H9 (cell line): ENCODE data around the gene ITPR2. TPM values are rescaled to one million over a fixed set of nuclear protein-coding genes. Genes with fewer than 3 reads are reported as not detected.

Experiments
- DNase-seq: peaks from one replicate; pipeline ENCODE4 v3.0.0-alpha.2; 2017
- H2AFZ ChIP-seq: one replicate; pipeline ENCODE4 v1.6.1; 2013; ENCODE audit warnings: mild to moderate bottlenecking, low read length, control low read depth, moderate library complexity
- H2AK5ac ChIP-seq: 2 replicates; pipeline ENCODE4 v1.6.1; 2013; ENCODE audit warnings: low read length, control low read depth, mixed read lengths; ENCODE audit not compliant: insufficient read length
- H2BK120ac ChIP-seq: one replicate; pipeline ENCODE4 v1.6.1; 2013; ENCODE audit warnings: low read depth, mild to moderate bottlenecking, low read length, control low read depth, inconsistent platforms; ENCODE audit not compliant: poor library complexity, severe bottlenecking
- H2BK12ac ChIP-seq: 2 replicates; pipeline ENCODE4 v1.6.1; 2013; ENCODE audit warnings: low read length, control low read depth, mixed read lengths, low read depth; ENCODE audit not compliant: insufficient read length
- H2BK15ac ChIP-seq: 2 replicates; pipeline ENCODE4 v1.6.1; 2013; ENCODE audit warnings: low read depth, low read length, control low read depth
- H2BK20ac ChIP-seq: one replicate; pipeline ENCODE4 v1.6.1; 2013; ENCODE audit warnings: low read depth, mild to moderate bottlenecking, low read length, control low read depth, inconsistent platforms; ENCODE audit not compliant: poor library complexity, severe bottlenecking
- H2BK5ac ChIP-seq: 2 replicates; pipeline ENCODE4 v1.6.1; 2013; ENCODE audit warnings: low read length, control low read depth, mixed read lengths; ENCODE audit not compliant: insufficient read length
- H3K14ac ChIP-seq: 2 replicates; pipeline ENCODE4 v1.6.1; 2013; ENCODE audit warnings: low read length, control low read depth; ENCODE audit not compliant: insufficient read depth
- H3K18ac ChIP-seq: 2 replicates; pipeline ENCODE4 v1.6.1; 2013; ENCODE audit warnings: low read depth, mild to moderate bottlenecking, mixed read lengths, low read length, control low read depth; ENCODE audit not compliant: insufficient read length
- H3K23ac ChIP-seq: 2 replicates; pipeline ENCODE4 v1.6.1; 2013; ENCODE audit warnings: low read length, control low read depth, mixed read lengths, low read depth; ENCODE audit not compliant: insufficient read length
- H3K23me2 ChIP-seq: 2 replicates; pipeline ENCODE4 v1.6.1; 2013; ENCODE audit warnings: low read depth, mild to moderate bottlenecking, mixed read lengths, low read length, control low read depth; ENCODE audit not compliant: insufficient read length, poor library complexity, severe bottlenecking
- H3K27ac ChIP-seq: 2 replicates; pipeline ENCODE4 v1.5.1; 2013; ENCODE audit warnings: low read length, control low read depth, mixed read lengths, low read depth; ENCODE audit not compliant: insufficient read length
- H3K27me3 ChIP-seq: 2 replicates; pipeline ENCODE4 v1.6.1; 2013; ENCODE audit warnings: low read length, control low read depth, inconsistent platforms; ENCODE audit not compliant: insufficient read depth
- H3K4ac ChIP-seq: 2 replicates; pipeline ENCODE4 v1.6.1; 2013; ENCODE audit warnings: low read depth, mild to moderate bottlenecking, control low read depth, inconsistent platforms, low read length, moderate library complexity
- H3K4me1 ChIP-seq: 2 replicates; pipeline ENCODE4 v1.6.1; 2013; ENCODE audit warnings: low read length, control low read depth, inconsistent platforms; ENCODE audit not compliant: insufficient read depth
- H3K4me2 ChIP-seq: 2 replicates; pipeline ENCODE4 v1.6.1; 2013; ENCODE audit warnings: low read length, control low read depth, mixed read lengths; ENCODE audit not compliant: insufficient read length, insufficient read depth
- H3K56ac ChIP-seq: 2 replicates; pipeline ENCODE4 v1.6.1; 2013; ENCODE audit warnings: low read depth, mild to moderate bottlenecking, mixed read lengths, low read length, control low read depth; ENCODE audit not compliant: insufficient read length
- H3K79me1 ChIP-seq: 2 replicates; pipeline ENCODE4 v1.6.1; 2013; ENCODE audit warnings: low read depth, mild to moderate bottlenecking, moderate library complexity, low read length, control low read depth, inconsistent platforms; ENCODE audit not compliant: insufficient read depth, poor library complexity, severe bottlenecking
- H3K79me2 ChIP-seq: 2 replicates; pipeline ENCODE4 v1.6.1; 2013; ENCODE audit warnings: low read length, control low read depth, inconsistent platforms; ENCODE audit not compliant: insufficient read depth
- H3K9ac ChIP-seq: 2 replicates; pipeline ENCODE4 v1.6.1; 2013; ENCODE audit warnings: low read length, control low read depth, mixed read lengths; ENCODE audit not compliant: insufficient read length; ENCODE audit errors: extremely low read depth
- H3K9me3 ChIP-seq: one replicate; pipeline ENCODE4 v1.6.1; 2013; ENCODE audit warnings: low read depth, low read length, inconsistent platforms; ENCODE audit not compliant: control insufficient read depth
- H3T11ph ChIP-seq: one replicate; pipeline ENCODE4 v1.6.1; 2013; ENCODE audit warnings: mild to moderate bottlenecking, low read length, control low read depth, inconsistent platforms
- H4K20me1 ChIP-seq: one replicate; pipeline ENCODE4 v1.6.1; 2013; ENCODE audit not compliant: control insufficient read depth, insufficient read length, insufficient read depth
- H4K5ac ChIP-seq: 2 replicates; pipeline ENCODE4 v1.6.1; 2013; ENCODE audit warnings: low read depth, mild to moderate bottlenecking, mixed read lengths, low read length, control low read depth; ENCODE audit not compliant: insufficient read length
- H4K8ac ChIP-seq: replicated peaks from 2 replicates; pipeline ENCODE4 v1.6.1; 2013; ENCODE audit warnings: low read length, control low read depth, mixed read lengths, low read depth; ENCODE audit not compliant: insufficient read length
- H4K91ac ChIP-seq: 2 replicates; pipeline ENCODE4 v1.6.1; 2013; ENCODE audit warnings: low read depth, mild to moderate bottlenecking, moderate library complexity, mixed read lengths, low read length, control low read depth; ENCODE audit not compliant: insufficient read length
- H3K27ac Mint-ChIP-seq, 3 experiments: 2 replicates in 2 of 3; 3 replicates in 1 of 3; pipeline ENCODE4 v1.8.0; 2020 to 2021; ENCODE audit warnings: mixed read lengths in 3 of 3, mild to moderate bottlenecking in 1 of 3, moderate library complexity in 1 of 3
- H3K27me3 Mint-ChIP-seq: 2 replicates; pipeline ENCODE4 v1.8.0; 2021; ENCODE audit warnings: low read depth, mild to moderate bottlenecking, moderate library complexity, mixed read lengths
- H3K36me3 Mint-ChIP-seq, 3 experiments: 2 replicates in 2 of 3; 3 replicates in 1 of 3; pipeline ENCODE4 v1.8.0; 2020 to 2021; ENCODE audit warnings: low read depth in 3 of 3, mixed read lengths in 3 of 3; ENCODE audit not compliant: insufficient read depth in 1 of 3
- H3K4me1 Mint-ChIP-seq, 2 experiments: 2 replicates each; pipeline ENCODE4 v1.8.0; 2020; ENCODE audit warnings: mixed read lengths in 2 of 2
- H3K4me3 Mint-ChIP-seq, 2 experiments: 2 replicates in 1 of 2; 3 replicates in 1 of 2; pipeline ENCODE4 v1.8.0; 2020 to 2021; ENCODE audit warnings: mild to moderate bottlenecking in 2 of 2, mixed read lengths in 2 of 2, moderate library complexity in 1 of 2
- H3K9me3 Mint-ChIP-seq, 2 experiments: 2 replicates in 1 of 2; 3 replicates in 1 of 2; pipeline ENCODE4 v1.8.0; 2020; ENCODE audit warnings: mild to moderate bottlenecking in 2 of 2, mixed read lengths in 2 of 2, moderate library complexity in 1 of 2
- CTCF ChIP-seq: fragments of 200-600 bp; sonication (generic); conservative IDR thresholded peaks from 3 replicates; pipeline ENCODE4 v1.8.0; 2021; ENCODE audit warnings: antibody characterized with exemption, mild to moderate bottlenecking
- WGBS: extraction: QIAGEN DNeasy Blood & Tissue Kit; methylation state at CpG from one replicate; pipeline ENCODE4 v1.1.7; 2013; ENCODE audit warnings: missing lambda C conversion rate, low lambda C conversion rate, mixed read lengths; ENCODE audit not compliant: insufficient read length; ENCODE audit errors: extremely low coverage; 5-methylcytosine and 5-hydroxymethylcytosine counted together
- long read RNA-seq: library from polyadenylated mRNA; unstranded; transcript quantifications from one replicate; pipeline ENCODE4 v2.0.0, GENCODE V29; 2020
- total RNA-seq: library from RNA; stranded (reverse); gene quantifications from 2 replicates; pipeline ENCODE4 v1.2.1, GENCODE V29; 2021

Gene ITPR2
- total RNA-seq: 14.8 and 16.1 TPM in 2 replicates
- long read RNA-seq, partial matches to known transcripts: 29 of 34 reads
- long read RNA-seq, other reads (novel, unspliced or antisense): 5 of 34 reads

- no peak within 1 kb of the TSS for H3K27ac ChIP-seq
- no peak within 1 kb of the TSS for H2BK120ac ChIP-seq
- H3K56ac ChIP-seq: no peak within 1 kb of the TSS
- H4K20me1 ChIP-seq: no peaks in the 10 kb centered on the region
- peak within 1 kb of the TSS; percentile 94 for H3K4me2 ChIP-seq
- peak within 1 kb of the TSS; percentile 40; the same call in 1 of the 2 replicates for H2BK15ac ChIP-seq
- no CpG with 5 or more reads among the region's 92 CpGs for WGBS
- peak within 1 kb of the TSS; percentile 85 for H3K14ac ChIP-seq
- H4K8ac ChIP-seq: no peak within 1 kb of the TSS
- no peak within 1 kb of the TSS for H3T11ph ChIP-seq
- no peak within 1 kb of the TSS for H2BK12ac ChIP-seq
- peaks cover under 1% of the 10 kb centered on the region for H3K9me3 ChIP-seq
- no peaks in the 10 kb centered on the region for H3K27me3 ChIP-seq
- peak within 1 kb of the TSS; percentile 86 to 94 (median 93) for H3K27ac Mint-ChIP-seq
- no peak within 1 kb of the TSS for H3K4ac ChIP-seq
- peak; percentile 97 for DNase-seq
- no peak within 1 kb of the TSS for H2AFZ ChIP-seq
- peaks cover 12% of the 10 kb centered on the region for H3K23me2 ChIP-seq
- H3K79me1 ChIP-seq: peaks cover 8% of the 10 kb centered on the region
- H3K36me3 Mint-ChIP-seq: peaks cover under 1 to 2% (median 2%) of the 10 kb centered on the region in 3 experiments; a peak in 4 of 7 replicates
- H3K27me3 Mint-ChIP-seq: peaks cover 13% of the 10 kb centered on the region
- no peak; the same call in 2 of the 3 replicates for TF ChIP-seq CTCF
- no peak within 1 kb of the TSS for H4K91ac ChIP-seq
- H3K9ac ChIP-seq: peak within 1 kb of the TSS; percentile 73
- H3K18ac ChIP-seq: peak within 1 kb of the TSS; percentile 65
- H4K5ac ChIP-seq: no peak within 1 kb of the TSS
- H2AK5ac ChIP-seq: no peak within 1 kb of the TSS
- H2BK20ac ChIP-seq: no peak within 1 kb of the TSS
- no peak within 1 kb of the TSS for H2BK5ac ChIP-seq
- H3K23ac ChIP-seq: no peak within 1 kb of the TSS
- H3K79me2 ChIP-seq: peaks cover 23% of the 10 kb centered on the region; the same call in 1 of the 2 replicates
- peaks cover 2% of the 10 kb centered on the region in 2 experiments for H3K9me3 Mint-ChIP-seq
- peaks cover 5% of the 10 kb centered on the region; the same call in 1 of the 2 replicates for H3K4me1 ChIP-seq
- peaks cover 21 to 28% of the 10 kb centered on the region in 2 experiments for H3K4me1 Mint-ChIP-seq
- peak within 1 kb of the TSS; percentile 85 to 97 for H3K4me3 Mint-ChIP-seq
Observed at GRCh38 chr12:26832822-26833742, at the start of gene ITPR2. Gene ITPR2 (minus strand): TSS chr12:26833194. CDS start chr12:26832781, 413 bp downstream.
